Measurements from ENCODE around the gene ZNF536.

The ZNF536 gene

DNA sequence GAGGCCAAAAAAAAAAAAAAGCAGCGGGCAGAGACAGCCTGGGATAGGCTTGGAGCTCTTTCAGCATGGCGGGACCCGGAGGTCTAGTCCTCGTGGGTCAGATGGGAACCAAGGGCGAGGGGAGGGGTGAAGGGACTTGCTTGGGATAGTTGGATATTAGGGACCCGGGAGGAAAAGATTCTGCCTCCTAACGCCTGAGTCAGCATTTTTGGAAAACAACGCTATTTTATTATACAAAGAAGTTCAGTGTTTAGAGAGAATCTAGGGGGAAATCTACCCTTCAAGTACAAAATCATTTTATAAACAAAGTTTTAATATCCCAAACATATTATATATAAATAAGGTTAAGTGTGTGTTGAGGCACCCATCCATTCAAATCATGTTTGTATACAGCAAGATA, 156.7 kb downstream of the ZNF536 start:
- H3K9ac ChIP-seq (ENCODE audit: low read length) = no peak overlapping the region
- no peaks in the 10 kb centered on the region for H3K36me3 ChIP-seq (ENCODE audit: control insufficient read depth, insufficient read depth, low read length)
- no peaks in the 10 kb centered on the region for H3K4me1 ChIP-seq (ENCODE audit: control insufficient read depth, insufficient read depth, low read length)
- H3K27me3 ChIP-seq (ENCODE audit: control insufficient read depth, insufficient read depth, low read length) = no peaks in the 10 kb centered on the region
- H3K4me3 ChIP-seq (ENCODE audit: low read length) = no peak overlapping the region
- H3K27ac ChIP-seq (ENCODE audit: low read depth, low read length) = no peak overlapping the region

DNA sequence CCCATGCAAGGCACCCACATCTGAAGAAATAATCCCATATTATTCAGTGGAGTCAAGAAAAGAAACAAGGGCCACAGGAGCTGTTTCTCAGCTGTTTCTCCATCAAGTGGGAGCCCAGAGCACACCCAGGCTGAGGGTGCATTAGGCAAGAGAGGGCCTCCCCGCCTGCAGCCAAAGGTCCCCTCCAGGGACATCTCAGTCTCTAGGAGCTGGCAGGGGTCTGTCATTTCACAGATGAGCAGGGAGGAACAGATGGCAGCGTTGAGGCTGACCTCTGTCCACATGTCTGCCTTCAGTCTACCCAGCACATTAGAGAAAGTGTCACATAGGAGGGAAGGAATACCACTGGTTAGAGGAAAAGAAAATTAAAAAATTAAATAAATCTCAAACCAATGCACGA, 157.7 kb downstream of the ZNF536 start:
- Histone ChIP-seq H3K4me1 (ENCODE audit: control insufficient read depth, insufficient read depth, low read length) (no peaks in the 10 kb centered on the region), H3K27me3 (ENCODE audit: control insufficient read depth, insufficient read depth, low read length) (no peaks in the 10 kb centered on the region), H3K9ac (ENCODE audit: low read length) (no peak overlapping the region), H3K4me3 (ENCODE audit: low read length) (no peak overlapping the region), H3K36me3 (ENCODE audit: control insufficient read depth, insufficient read depth, low read length) (no peaks in the 10 kb centered on the region), H3K27ac (ENCODE audit: low read depth, low read length) (no peak overlapping the region)

DNA sequence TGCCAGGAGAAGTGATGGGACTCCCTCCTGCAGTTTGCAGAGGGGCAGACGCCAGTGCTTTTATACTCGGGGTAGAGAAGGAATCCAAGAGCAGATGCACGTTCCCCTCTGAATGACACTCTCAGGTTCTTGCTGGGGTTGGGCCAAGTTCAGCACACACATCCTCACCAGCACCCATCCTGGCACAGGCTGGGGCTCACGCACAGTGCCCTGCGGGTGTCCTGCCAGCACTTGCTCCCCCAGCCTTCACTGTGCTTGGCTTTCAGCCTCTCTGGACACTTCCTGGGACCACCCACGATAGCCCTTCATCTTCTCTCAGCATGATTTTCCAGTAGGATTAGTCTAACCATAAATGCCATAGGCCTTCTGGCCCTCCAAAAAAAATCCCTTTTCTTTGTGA, 158.6 kb downstream of the ZNF536 start:
- no peak overlapping the region for H3K27ac ChIP-seq (ENCODE audit: low read depth, low read length)

GRCh38 chr19:30535011-30535410, 162.8 kb downstream of the ZNF536 start:
- Histone ChIP-seq H3K4me3 (ENCODE audit: low read length) (no peak overlapping the region), H3K27ac (ENCODE audit: low read depth, low read length) (no peak overlapping the region), H3K4me1 (ENCODE audit: control insufficient read depth, insufficient read depth, low read length) (no peaks in the 10 kb centered on the region), H3K36me3 (ENCODE audit: control insufficient read depth, insufficient read depth, low read length) (no peaks in the 10 kb centered on the region), H3K9ac (ENCODE audit: low read length) (no peak overlapping the region), H3K27me3 (ENCODE audit: control insufficient read depth, insufficient read depth, low read length) (no peaks in the 10 kb centered on the region)

More for the DNA sequence above, 158.6 kb downstream of the ZNF536 start:
- Histone ChIP-seq H3K9ac (ENCODE audit: low read length) (no peak overlapping the region), H3K36me3 (ENCODE audit: control insufficient read depth, insufficient read depth, low read length) (no peaks in the 10 kb centered on the region), H3K27me3 (ENCODE audit: control insufficient read depth, insufficient read depth, low read length) (no peaks in the 10 kb centered on the region), H3K4me1 (ENCODE audit: control insufficient read depth, insufficient read depth, low read length) (no peaks in the 10 kb centered on the region), H3K4me3 (ENCODE audit: low read length) (no peak overlapping the region)

GRCh38 chr19:30536975-30537374, 164.8 kb downstream of the ZNF536 start:
- H3K4me1 ChIP-seq (ENCODE audit: control insufficient read depth, insufficient read depth, low read length) = no peaks in the 10 kb centered on the region
- no peak overlapping the region for H3K27ac ChIP-seq (ENCODE audit: low read depth, low read length)
- H3K9ac ChIP-seq (ENCODE audit: low read length) = no peak overlapping the region
- H3K4me3 ChIP-seq (ENCODE audit: low read length) = no peak overlapping the region
- no peaks in the 10 kb centered on the region for H3K36me3 ChIP-seq (ENCODE audit: control insufficient read depth, insufficient read depth, low read length)
- H3K27me3 ChIP-seq (ENCODE audit: control insufficient read depth, insufficient read depth, low read length) = no peaks in the 10 kb centered on the region

DNA sequence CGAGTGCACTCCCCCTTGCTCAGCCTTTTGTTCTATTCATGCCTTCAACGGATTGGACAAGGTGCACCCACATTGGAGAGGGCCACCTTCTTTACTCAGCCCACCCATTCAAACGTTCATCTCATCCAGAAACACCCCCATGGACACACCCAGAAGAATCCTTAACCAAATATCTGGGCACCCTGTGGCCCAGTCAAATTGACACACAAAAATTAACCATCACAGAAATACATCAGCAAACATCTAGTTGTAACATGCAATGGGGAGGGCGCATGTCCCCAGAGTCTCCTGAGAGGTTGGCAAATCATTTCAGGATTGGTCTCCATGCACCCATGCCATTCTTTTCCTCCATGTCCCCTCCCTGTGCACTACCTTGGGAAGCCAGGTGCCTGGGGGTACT, 167.1 kb downstream of the ZNF536 start:
- Histone ChIP-seq H3K4me1 (ENCODE audit: control insufficient read depth, insufficient read depth, low read length) (no peaks in the 10 kb centered on the region), H3K27ac (ENCODE audit: low read depth, low read length) (no peak overlapping the region), H3K36me3 (ENCODE audit: control insufficient read depth, insufficient read depth, low read length) (no peaks in the 10 kb centered on the region), H3K9ac (ENCODE audit: low read length) (no peak overlapping the region), H3K27me3 (ENCODE audit: control insufficient read depth, insufficient read depth, low read length) (no peaks in the 10 kb centered on the region), H3K4me3 (ENCODE audit: low read length) (no peak overlapping the region)

- H3K4me1 ChIP-seq (ENCODE audit: control insufficient read depth, insufficient read depth, low read length) = no peaks in the 10 kb centered on the region
- no peak overlapping the region for H3K4me3 ChIP-seq (ENCODE audit: low read length)
- no peaks in the 10 kb centered on the region for H3K27me3 ChIP-seq (ENCODE audit: control insufficient read depth, insufficient read depth, low read length)
- no peak overlapping the region for H3K9ac ChIP-seq (ENCODE audit: low read length)
- no peaks in the 10 kb centered on the region for H3K36me3 ChIP-seq (ENCODE audit: control insufficient read depth, insufficient read depth, low read length)
- H3K27ac ChIP-seq (ENCODE audit: low read depth, low read length) = no peak overlapping the region
Measured at GRCh38 chr19:30539981-30540380, 167.8 kb downstream of the ZNF536 start.

DNA sequence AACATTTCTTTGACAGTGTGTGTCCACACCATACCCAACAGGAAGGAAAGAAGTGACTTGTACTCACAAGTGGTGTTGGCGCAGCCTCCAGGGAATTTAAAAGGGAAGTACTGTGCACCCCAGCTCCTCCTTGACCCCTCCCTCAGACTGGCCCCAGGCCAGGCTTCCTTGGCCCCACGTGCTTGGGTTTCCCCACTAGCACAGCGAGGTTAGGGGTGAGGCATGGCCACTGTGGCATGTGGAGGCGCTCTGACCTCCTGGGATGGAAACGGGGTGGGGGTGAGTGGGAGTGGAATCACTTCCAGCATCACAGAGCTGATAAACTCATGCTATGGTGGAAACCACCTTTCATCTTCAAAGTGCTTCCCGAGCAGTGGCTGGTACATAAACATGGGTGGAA, 168.6 kb downstream of the ZNF536 start:
- H3K4me1 ChIP-seq (ENCODE audit: control insufficient read depth, insufficient read depth, low read length) = no peaks in the 10 kb centered on the region
- H3K27ac ChIP-seq (ENCODE audit: low read depth, low read length) = no peak overlapping the region
- no peaks in the 10 kb centered on the region for H3K36me3 ChIP-seq (ENCODE audit: control insufficient read depth, insufficient read depth, low read length)
- H3K9ac ChIP-seq (ENCODE audit: low read length) = no peak overlapping the region
- no peak overlapping the region for H3K4me3 ChIP-seq (ENCODE audit: low read length)
- H3K27me3 ChIP-seq (ENCODE audit: control insufficient read depth, insufficient read depth, low read length) = no peaks in the 10 kb centered on the region

- H3K4me3 ChIP-seq (ENCODE audit: low read length) = no peak overlapping the region
- no peaks in the 10 kb centered on the region for H3K36me3 ChIP-seq (ENCODE audit: control insufficient read depth, insufficient read depth, low read length)
- H3K9ac ChIP-seq (ENCODE audit: low read length) = no peak overlapping the region
- H3K27me3 ChIP-seq (ENCODE audit: control insufficient read depth, insufficient read depth, low read length) = no peaks in the 10 kb centered on the region
- H3K4me1 ChIP-seq (ENCODE audit: control insufficient read depth, insufficient read depth, low read length) = no peaks in the 10 kb centered on the region
- no peak overlapping the region for H3K27ac ChIP-seq (ENCODE audit: low read depth, low read length)
Measured at GRCh38 chr19:30541575-30541974, 169.4 kb downstream of the ZNF536 start.

- Histone ChIP-seq H3K27ac (ENCODE audit: low read depth, low read length) (no peak overlapping the region), H3K9ac (ENCODE audit: low read length) (no peak overlapping the region), H3K36me3 (ENCODE audit: control insufficient read depth, insufficient read depth, low read length) (no peaks in the 10 kb centered on the region), H3K27me3 (ENCODE audit: control insufficient read depth, insufficient read depth, low read length) (no peaks in the 10 kb centered on the region), H3K4me1 (ENCODE audit: control insufficient read depth, insufficient read depth, low read length) (no peaks in the 10 kb centered on the region), H3K4me3 (ENCODE audit: low read length) (no peak overlapping the region)
Measured at GRCh38 chr19:30543243-30543945, 171.2 kb downstream of the ZNF536 start.

DNA sequence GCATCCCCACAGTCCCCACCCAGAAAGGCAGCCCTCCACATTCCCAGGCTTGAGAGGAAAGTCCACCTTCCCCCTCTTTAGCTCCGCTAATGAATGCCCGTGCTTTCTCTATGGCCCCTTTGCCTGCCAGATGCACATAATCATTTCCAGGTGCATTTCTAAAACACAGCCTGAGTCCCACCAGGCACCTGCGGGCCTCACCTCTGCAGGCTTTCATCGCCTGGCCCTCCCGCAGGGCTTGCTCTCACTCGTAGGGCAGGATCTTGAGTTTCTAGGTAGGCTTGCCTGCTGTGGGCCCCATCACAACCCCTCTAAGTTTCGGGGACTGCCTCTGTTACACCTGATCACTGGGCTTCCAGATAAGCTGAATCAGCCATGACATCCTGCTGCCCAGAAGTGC, 173.6 kb downstream of the ZNF536 start:
- no peaks in the 10 kb centered on the region for H3K4me1 ChIP-seq (ENCODE audit: control insufficient read depth, insufficient read depth, low read length)
- no peak overlapping the region for H3K4me3 ChIP-seq (ENCODE audit: low read length)
- H3K27me3 ChIP-seq (ENCODE audit: control insufficient read depth, insufficient read depth, low read length) = no peaks in the 10 kb centered on the region
- H3K36me3 ChIP-seq (ENCODE audit: control insufficient read depth, insufficient read depth, low read length) = no peaks in the 10 kb centered on the region
- H3K27ac ChIP-seq (ENCODE audit: low read depth, low read length) = no peak overlapping the region
- H3K9ac ChIP-seq (ENCODE audit: low read length) = no peak overlapping the region

GRCh38 chr19:30546332-30546731, 174.1 kb downstream of the ZNF536 start:
- H3K27me3 ChIP-seq (ENCODE audit: control insufficient read depth, insufficient read depth, low read length) = no peaks in the 10 kb centered on the region
- no peak overlapping the region for H3K27ac ChIP-seq (ENCODE audit: low read depth, low read length)
- no peak overlapping the region for H3K9ac ChIP-seq (ENCODE audit: low read length)
- no peaks in the 10 kb centered on the region for H3K36me3 ChIP-seq (ENCODE audit: control insufficient read depth, insufficient read depth, low read length)
- H3K4me3 ChIP-seq (ENCODE audit: low read length) = no peak overlapping the region
- H3K4me1 ChIP-seq (ENCODE audit: control insufficient read depth, insufficient read depth, low read length) = no peaks in the 10 kb centered on the region

DNA sequence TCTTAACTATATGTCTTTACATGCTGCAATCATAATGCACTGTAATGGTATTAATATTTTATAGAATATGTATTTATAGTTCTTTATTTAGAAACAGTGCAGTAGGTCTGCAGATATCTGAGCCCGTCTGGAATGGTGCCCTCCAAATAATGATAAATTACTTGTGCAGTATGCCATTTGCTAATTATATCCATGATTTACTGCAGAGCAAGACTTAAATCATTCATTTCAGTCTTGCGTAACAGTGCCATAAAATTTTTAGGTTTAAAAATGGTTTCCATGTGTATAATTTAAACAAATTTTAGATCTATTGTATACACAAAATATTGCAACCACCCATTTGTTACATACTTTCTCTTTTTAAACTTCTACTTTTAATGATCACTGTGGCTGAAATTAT, 175.1 kb downstream of the ZNF536 start:
- H3K36me3 ChIP-seq (ENCODE audit: control insufficient read depth, insufficient read depth, low read length) = no peaks in the 10 kb centered on the region
- H3K4me1 ChIP-seq (ENCODE audit: control insufficient read depth, insufficient read depth, low read length) = no peaks in the 10 kb centered on the region
- no peak overlapping the region for H3K27ac ChIP-seq (ENCODE audit: low read depth, low read length)
- H3K9ac ChIP-seq (ENCODE audit: low read length) = no peak overlapping the region
- H3K4me3 ChIP-seq (ENCODE audit: low read length) = no peak overlapping the region
- no peaks in the 10 kb centered on the region for H3K27me3 ChIP-seq (ENCODE audit: control insufficient read depth, insufficient read depth, low read length)

All from rectal smooth muscle tissue (tissue), 1 donor.